Stimulated activated naive CD8-positive, alpha-beta T cell treated with anti-CD3 and anti-CD28 coated beads, Interleukin-15, Interleukin-2, amounts not matched to agents 100 ng/mL and 50 ng/mL, for 24 hours (primary cell): ENCODE measurements around the gene REEP6.
A peak's percentile ranks its signal among the peaks of the same experiment; 100 is the strongest.

Experiments
- H3K27ac Mint-ChIP-seq: one replicate; pipeline ENCODE4 v1.8.0; 2021; ENCODE audit warnings: mild to moderate bottlenecking, mixed read lengths
- H3K27me3 Mint-ChIP-seq: one replicate; pipeline ENCODE4 v1.8.0; 2021; ENCODE audit warnings: mixed read lengths
- H3K36me3 Mint-ChIP-seq: one replicate; pipeline ENCODE4 v1.8.0; 2021; ENCODE audit warnings: low read depth, mixed read lengths
- H3K4me1 Mint-ChIP-seq: one replicate; pipeline ENCODE4 v1.8.0; 2021; ENCODE audit warnings: low read depth, mixed read lengths
- H3K4me3 Mint-ChIP-seq: one replicate; pipeline ENCODE4 v1.8.0; 2021; ENCODE audit warnings: mild to moderate bottlenecking, mixed read lengths
- H3K9me3 Mint-ChIP-seq: one replicate; pipeline ENCODE4 v1.8.0; 2021; ENCODE audit warnings: mixed read lengths

The REEP6 gene

DNA sequence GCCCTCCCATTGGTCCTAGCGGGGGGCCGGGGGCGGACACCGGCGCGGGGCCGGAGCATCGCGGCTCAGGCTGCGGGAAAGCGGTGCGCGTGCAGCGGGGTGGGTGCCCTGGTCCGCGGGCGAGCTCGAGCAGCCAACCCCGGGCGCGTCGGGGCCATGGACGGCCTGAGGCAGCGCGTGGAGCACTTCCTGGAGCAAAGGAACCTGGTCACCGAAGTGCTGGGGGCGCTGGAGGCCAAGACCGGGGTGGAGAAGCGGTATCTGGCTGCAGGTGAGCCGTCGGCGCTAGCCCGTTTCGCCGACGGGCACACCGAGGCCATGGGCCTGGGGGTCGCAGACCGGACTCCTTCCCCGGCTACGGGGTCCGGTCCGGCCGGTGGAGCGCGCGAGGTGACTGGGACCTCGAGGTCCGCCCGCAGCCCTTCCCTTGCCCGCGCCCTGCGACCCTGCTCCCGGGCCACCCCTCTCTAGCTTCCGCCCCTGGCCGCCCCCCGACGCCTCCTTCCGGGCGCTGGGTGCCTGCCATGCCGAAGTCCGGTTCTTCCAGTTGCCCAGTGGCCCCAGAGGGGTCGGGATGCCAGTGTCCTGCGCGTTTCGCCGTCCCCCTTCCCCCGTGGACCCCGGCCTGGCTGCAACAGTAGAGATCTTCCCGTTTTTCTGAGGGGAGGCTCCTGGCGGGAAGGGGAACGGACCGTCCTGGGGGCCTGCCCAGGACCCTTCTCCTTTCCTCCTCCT, at the start of gene REEP6:
REEP6 (plus strand) TSS at position 68 of the 735 bp plus-strand sequence; CDS start at position 157, 89 bp downstream.
- Mint-ChIP-seq H3K9me3 (no peaks in the 10 kb centered on the region), H3K4me3 (peak within 1 kb of the TSS; percentile 81), H3K36me3 (no peaks in the 10 kb centered on the region), H3K27ac (peak within 1 kb of the TSS; percentile 83), H3K4me1 (peaks cover 15% of the 10 kb centered on the region), H3K27me3 (peaks cover 4% of the 10 kb centered on the region)

DNA sequence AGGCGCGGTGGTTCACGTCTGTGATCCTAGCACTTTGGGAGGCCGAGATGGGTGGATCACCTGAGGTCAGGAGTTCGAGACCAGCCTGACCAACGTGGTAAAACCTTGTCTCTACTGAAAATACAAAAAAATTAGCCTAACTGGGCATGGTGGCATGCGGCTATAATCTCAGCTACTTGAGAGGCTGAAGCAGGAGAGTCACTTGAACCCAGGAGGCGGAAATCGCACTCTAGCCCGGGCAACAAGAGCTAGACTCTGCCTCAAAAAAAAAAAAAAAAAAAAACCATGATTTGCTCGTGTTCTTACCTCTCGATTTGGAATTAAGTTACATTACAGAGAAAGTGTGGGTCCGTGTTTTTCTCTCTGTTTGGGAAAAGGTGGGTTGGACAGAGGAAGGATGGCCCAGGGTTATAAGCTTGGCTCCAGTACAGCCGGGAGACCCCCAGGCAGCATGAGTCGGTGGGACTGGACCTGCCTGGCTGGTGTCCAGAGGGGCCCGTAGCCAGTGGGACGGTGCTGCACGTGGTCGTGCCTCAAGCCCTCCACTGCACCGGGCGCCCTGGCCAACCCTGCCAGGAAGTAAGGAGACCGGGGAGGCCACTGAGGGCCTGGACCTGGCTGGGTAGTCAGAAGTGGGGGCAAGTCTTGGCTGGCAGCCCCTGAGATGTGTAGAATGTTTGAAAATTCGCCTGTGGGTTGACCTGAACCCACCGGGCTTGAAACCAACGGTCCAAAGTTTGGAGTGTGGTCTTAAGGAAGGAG, 49.1 kb upstream of the REEP6 start:
- peak overlapping the region; percentile 94 for H3K4me3 Mint-ChIP-seq
- peaks cover 44% of the 10 kb centered on the region for H3K36me3 Mint-ChIP-seq
- H3K27ac Mint-ChIP-seq: peak overlapping the region; percentile 75
- no peaks in the 10 kb centered on the region for H3K27me3 Mint-ChIP-seq
- no peaks in the 10 kb centered on the region for H3K9me3 Mint-ChIP-seq
- peaks cover 47% of the 10 kb centered on the region for H3K4me1 Mint-ChIP-seq

DNA sequence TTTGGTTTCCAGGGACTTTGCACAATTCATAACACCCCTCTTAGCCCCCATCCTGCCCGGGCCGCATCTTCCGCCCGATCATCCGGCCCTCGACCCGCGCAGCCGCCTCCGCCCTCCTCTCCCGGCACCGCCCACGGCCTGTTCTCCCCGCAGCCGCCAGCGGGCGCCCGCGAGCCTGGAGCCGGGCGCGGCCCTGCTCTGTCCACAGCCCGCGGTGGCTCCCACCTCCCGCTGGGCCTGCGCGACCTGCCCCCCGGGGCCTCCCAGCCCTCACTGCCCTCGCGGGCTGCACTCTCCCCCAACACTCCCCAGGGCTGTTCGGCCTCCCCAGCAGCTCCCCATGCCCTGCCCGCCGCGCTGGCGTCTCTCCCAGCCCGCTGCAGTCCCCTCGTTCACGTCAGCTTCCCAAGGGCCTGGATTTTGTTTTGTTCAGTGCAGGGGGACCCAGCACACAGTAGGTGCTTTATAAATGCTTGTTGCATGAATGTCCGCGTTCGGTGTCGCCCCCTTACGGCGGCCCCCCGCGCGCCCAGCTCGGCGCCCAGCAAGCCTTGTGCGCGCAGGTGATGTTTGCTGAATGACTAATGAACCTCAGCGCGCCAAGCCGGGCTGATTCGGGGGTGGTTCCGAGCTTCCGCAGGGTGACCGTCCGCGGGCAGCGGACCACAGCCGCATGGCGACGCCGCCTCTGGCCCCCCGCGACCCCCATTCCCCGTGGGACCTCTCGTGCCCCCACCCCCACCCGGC, 45.6 kb upstream of the REEP6 start:
- Mint-ChIP-seq H3K4me1 (peaks cover 28% of the 10 kb centered on the region), H3K4me3 (peak overlapping the region; percentile 60), H3K36me3 (peaks cover 25% of the 10 kb centered on the region), H3K27me3 (peaks cover 25% of the 10 kb centered on the region), H3K9me3 (no peaks in the 10 kb centered on the region), H3K27ac (no peak overlapping the region)

DNA sequence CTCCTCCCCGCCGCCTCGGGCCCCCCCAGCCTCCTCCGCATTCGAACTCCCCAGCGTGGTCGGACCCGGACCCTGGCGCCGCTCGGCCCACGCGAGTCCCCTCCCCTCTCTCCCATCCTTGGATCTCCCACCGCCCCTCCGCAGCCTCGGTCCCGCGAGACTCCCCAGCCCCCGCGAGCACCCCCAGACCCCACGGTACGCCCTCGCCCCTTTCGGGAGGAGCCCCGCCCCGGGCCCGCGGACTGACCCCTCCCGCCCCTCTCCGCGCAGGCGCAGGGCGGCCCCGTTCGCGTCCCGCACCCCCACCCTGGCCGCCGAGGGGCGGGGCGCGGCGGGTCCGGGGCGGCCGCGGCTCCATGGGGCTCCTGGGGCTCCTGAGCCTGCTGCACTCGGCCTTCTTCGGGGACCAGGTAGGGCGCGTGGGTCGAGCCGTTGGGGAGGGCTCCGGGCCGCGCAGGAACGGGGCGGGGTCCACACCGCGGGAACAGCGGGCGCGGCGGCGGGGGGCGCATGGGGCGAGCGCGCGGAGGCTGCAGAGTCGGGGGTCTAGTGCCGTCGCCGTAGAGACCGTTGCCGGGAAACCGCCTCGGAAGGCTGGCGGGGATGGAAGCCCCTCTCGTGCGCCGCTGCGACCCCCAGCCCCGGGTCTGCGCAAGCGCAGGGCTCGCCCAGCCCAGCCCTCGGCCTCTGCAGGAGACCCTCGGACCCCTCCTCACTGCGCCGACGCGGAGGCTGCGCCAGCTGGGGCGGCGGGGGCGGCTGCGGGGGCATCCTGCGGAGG, 44.9 kb upstream of the REEP6 start:
- Mint-ChIP-seq H3K4me3 (no peak overlapping the region), H3K27me3 (peaks cover 33% of the 10 kb centered on the region), H3K36me3 (peaks cover 18% of the 10 kb centered on the region), H3K4me1 (peaks cover 23% of the 10 kb centered on the region), H3K27ac (no peak overlapping the region), H3K9me3 (no peaks in the 10 kb centered on the region)

DNA sequence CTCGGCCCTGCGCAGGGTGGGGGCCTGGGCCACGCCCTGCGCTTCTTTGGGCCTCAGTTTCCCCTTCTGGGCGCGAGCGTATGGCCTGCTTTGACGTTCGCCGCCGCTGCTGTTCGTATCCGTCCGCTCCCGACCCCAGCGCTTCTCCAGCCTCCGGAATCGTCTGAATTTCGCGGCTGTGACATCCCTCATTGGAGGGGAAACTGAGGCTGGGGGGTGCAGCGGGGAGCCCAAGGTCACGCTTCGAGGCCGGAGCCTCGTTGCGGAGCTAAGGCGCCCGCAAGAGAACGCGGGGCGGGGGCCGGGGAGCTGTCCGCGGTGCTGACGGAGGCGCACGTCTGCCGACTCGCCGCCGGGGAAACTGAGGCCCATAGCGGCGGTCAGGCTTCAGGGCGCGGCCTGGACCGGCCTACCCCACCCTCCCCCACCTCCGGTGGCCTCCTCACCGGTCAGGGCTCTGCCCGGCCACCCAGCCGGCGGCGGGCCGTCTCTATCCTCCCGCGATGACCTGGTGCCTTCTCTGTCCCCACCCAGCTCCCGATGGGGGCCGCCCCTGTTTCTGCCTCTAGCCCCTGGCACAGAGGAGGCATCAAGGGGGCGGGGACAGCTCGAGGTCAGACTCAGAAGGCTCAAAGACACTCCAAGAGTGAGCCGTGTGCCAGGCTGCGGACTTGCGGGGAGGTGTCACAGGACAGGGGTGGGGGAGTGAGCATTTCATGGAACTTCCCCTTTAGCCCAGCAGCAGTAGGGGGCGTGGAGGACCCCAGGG, 44.1 kb upstream of the REEP6 start:
- H3K9me3 Mint-ChIP-seq: no peaks in the 10 kb centered on the region
- H3K36me3 Mint-ChIP-seq: peaks cover 10% of the 10 kb centered on the region
- no peak overlapping the region for H3K4me3 Mint-ChIP-seq
- peaks cover 22% of the 10 kb centered on the region for H3K4me1 Mint-ChIP-seq
- H3K27me3 Mint-ChIP-seq: peaks cover 39% of the 10 kb centered on the region
- H3K27ac Mint-ChIP-seq: no peak overlapping the region

DNA sequence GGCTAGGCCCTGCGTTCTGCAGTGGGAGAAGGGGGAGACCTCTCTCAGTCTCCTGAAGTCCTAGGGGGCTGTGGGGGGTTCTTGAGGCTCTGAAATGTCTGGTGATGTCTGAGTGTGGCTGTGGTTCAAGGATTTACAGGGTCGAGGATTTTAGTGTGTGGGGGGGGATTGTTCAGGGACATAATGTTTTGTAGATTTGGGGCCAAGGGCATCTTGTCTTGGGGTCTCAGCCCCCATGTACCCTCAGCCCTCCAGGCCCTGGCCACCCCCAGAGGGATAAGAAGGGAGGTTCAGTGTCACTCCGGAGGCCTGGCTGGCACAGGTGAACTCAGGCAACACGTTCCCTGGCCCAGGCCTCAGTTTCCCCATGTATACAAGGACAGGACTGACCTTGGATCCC, 43.5 kb upstream of the REEP6 start:
- H3K36me3 Mint-ChIP-seq: peaks cover 4% of the 10 kb centered on the region
- H3K9me3 Mint-ChIP-seq: no peaks in the 10 kb centered on the region
- H3K27ac Mint-ChIP-seq: no peak overlapping the region
- peaks cover 40% of the 10 kb centered on the region for H3K27me3 Mint-ChIP-seq
- H3K4me1 Mint-ChIP-seq: peaks cover 18% of the 10 kb centered on the region
- no peak overlapping the region for H3K4me3 Mint-ChIP-seq

DNA sequence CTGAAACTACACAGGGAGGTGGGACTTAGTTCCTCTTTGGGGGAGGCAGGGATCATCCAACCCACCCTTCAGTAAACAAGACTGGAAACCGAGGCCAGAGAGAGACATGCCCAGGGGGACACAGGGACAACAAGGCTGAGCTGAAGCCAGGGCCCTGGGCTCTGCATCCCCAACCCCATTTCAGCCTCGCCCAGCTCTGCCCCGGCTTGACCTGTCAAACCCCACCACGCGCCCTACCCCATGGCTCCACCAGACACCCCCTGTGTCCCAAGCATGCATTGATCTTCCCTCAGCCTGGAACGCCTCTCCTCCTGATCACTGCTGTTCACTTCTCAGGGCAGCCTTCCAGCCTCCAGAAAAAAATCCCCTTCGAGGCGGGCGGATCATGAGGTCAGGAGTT, 43.0 kb upstream of the REEP6 start:
- no peaks in the 10 kb centered on the region for H3K9me3 Mint-ChIP-seq
- H3K36me3 Mint-ChIP-seq: no peaks in the 10 kb centered on the region
- H3K27ac Mint-ChIP-seq: no peak overlapping the region
- H3K4me1 Mint-ChIP-seq: peaks cover 14% of the 10 kb centered on the region
- H3K27me3 Mint-ChIP-seq: peaks cover 42% of the 10 kb centered on the region
- H3K4me3 Mint-ChIP-seq: no peak overlapping the region

DNA sequence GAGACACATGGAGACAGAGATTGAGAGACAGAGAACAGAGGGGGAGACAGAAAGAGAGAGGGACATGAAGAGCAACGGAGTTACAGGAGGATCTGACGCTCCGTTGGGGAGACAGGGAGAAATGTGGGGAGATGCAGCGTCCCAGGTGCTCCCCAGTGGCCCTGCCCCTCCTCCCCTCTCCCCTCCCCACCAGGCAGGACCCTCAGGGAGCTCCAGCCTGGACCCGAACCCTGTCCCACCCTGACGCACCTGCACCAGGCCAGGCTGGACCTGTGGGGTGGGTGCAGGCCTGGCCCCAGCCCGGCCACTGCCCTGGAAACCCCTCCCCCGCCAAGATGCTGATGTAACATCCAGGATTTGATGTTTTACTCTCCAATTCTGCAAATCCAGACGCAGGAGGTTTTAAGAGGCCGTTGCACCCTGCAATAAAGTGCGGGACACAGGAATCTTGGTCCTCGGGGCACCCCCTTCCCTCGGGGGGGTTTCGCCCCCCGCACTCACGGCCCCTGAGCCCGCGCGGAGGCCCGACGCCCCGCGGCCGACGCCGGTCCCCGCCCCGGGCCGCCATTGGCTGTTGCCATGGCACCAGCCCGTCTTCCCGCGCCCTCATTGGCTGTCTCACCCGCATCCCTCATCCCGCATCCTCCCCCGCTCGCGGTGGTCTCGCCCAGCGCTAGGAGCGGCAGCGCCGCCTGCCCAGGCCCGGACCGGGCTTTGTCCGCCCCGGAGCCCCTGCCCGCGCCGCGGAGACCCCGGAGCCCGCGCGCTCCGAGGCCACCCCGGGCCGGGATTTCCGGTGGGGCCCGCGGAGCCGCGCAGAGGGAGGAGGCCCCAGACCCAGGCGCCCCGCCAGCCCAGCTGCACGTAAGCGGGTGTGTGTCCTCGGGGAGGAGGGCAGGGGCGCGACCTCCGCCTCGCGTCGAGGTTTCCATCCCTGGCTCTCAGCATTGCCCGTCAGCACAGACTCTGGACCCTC, 41.2 kb upstream of the REEP6 start, which contains the start of gene APC2:
APC2 (plus strand) TSS at position 655 of the 976 bp plus-strand sequence. CDS start 2,881 bp downstream, outside the sequence.
- H3K27me3 Mint-ChIP-seq: peaks cover 50% of the 10 kb centered on the region
- peaks cover 18% of the 10 kb centered on the region for H3K4me1 Mint-ChIP-seq
- H3K9me3 Mint-ChIP-seq: no peaks in the 10 kb centered on the region
- no peaks in the 10 kb centered on the region for H3K36me3 Mint-ChIP-seq
- H3K4me3 Mint-ChIP-seq: no peak within 1 kb of the TSS
- no peak within 1 kb of the TSS for H3K27ac Mint-ChIP-seq

DNA sequence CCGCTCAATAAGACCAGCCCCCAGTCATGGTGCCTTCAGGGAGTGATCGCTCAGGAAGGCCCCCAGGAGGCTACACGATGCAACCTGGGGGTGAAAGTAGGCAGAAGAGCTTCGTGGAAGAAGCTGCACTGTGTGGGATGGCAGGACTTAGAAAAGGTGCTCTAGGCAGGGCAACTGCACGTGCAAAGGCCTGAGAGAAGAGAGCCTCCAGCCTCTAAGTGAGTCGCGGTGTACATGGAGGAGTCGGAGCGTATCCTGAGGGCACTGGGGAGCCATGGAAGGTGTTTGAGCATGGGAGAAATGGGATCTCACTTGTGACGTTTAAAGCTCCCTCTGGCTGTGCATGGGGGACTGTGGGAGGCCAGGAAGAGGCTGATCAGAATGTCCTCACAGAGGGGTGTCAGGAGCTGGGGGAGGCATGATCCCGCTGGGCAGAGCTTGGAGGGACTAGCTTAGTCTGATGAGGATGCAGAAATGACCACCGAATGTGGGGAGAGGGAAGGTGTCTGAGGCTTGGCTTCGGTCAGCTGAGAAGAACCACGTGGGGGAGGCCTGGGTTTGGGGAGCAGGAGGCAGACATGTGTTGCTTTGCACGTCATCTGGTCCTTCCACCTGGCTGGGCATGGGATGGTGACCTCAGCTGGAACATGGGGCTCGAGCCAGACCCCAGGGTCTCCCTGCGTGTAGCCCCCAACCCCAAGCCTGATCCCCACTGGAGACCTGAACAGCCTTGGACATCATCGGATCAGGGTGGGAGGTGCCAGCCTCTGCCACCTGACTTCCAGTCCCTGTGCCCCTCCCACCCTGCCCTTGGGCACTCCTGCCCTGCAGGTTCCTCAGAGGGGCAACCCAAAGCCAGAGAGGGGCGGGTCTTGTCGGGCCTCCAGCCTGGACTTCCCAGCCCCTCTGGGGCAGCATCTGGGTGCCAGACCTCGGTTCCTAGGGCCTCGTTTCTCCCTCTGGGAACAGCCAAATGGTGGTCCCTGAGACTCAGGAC, 39.9 kb upstream of the REEP6 start:
- peaks cover 17% of the 10 kb centered on the region for H3K4me1 Mint-ChIP-seq
- no peaks in the 10 kb centered on the region for H3K9me3 Mint-ChIP-seq
- no peaks in the 10 kb centered on the region for H3K36me3 Mint-ChIP-seq
- no peak overlapping the region for H3K4me3 Mint-ChIP-seq
- H3K27me3 Mint-ChIP-seq: peaks cover 59% of the 10 kb centered on the region
- H3K27ac Mint-ChIP-seq: no peak overlapping the region

DNA sequence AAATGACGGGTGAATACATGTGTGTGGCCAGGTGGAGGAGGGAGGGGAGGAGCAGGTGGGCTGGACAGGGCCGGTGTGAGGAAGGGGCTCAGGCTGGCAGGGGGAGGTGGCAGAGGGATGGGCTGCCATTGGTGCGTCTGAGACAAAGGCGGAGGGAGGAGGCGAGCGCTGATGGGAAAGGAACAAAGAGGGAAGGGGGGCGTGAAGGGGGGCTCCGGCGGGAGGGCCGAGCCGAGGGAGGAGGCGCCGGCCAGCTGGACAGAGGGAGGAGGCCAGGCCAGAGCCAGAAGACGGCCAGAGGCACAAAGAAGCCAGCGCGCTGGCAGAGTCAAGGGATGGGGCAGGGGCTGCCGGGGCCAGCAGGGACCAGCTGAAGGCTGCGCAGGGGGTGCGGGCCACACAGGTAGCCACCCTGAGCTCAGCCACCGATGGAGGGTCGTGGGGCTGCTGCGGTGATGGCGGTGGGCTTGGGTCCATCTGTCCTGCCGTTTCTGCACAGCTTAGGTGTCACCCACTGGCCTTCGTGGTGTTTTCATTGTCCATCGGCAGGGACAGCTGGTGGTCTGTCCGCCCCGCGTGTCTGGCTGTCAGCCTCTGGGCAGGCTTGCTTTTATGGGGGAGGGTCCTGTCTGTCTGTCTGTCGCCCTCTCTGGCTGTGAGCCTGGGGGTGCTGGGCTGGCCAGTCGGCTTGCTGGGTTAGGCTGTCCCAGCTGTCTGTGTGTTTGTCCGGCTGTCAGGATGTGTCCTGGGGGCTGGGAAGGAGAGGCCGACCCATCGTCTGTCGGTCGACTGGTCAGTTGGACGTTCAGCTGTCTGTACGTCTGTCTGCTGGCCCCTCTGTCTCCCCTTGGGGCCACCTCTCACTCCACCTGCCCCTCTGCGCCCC, 38.8 kb upstream of the REEP6 start:
- no peaks in the 10 kb centered on the region for H3K9me3 Mint-ChIP-seq
- H3K4me1 Mint-ChIP-seq: peaks cover 17% of the 10 kb centered on the region
- no peaks in the 10 kb centered on the region for H3K36me3 Mint-ChIP-seq
- peaks cover 58% of the 10 kb centered on the region for H3K27me3 Mint-ChIP-seq
- H3K4me3 Mint-ChIP-seq: no peak overlapping the region
- no peak overlapping the region for H3K27ac Mint-ChIP-seq

DNA sequence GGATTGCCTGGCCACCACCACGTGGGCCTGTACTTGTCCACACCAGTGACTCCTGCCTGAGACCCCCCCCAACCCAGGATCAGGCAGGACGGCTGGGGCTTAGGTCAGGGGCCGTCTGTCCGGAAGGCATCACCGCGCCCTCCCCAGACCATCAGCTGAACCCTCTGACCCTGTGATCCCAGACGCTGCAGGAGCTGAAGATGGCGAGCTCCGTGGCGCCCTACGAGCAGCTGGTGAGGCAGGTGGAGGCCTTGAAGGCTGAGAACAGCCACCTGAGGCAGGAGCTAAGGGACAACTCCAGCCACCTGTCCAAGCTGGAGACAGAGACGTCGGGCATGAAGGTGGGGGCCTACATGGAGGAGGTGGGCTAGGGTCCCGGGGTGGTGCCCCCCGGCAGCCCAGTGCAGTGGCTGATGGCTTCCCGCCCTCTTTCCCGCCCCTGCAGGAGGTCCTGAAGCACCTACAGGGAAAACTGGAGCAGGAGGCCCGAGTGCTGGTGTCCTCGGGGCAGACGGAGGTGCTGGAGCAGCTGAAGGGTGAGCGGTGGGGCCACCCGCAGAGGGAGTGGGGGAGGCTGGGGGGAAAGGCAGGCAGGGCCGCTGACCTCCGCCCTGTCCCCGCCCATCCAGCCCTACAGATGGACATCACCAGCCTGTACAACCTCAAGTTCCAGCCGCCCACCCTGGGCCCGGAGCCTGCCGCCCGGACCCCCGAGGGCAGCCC, 38.0 kb upstream of the REEP6 start:
- H3K4me3 Mint-ChIP-seq: no peak overlapping the region
- no peaks in the 10 kb centered on the region for H3K36me3 Mint-ChIP-seq
- H3K9me3 Mint-ChIP-seq: no peaks in the 10 kb centered on the region
- H3K4me1 Mint-ChIP-seq: peaks cover 17% of the 10 kb centered on the region
- no peak overlapping the region for H3K27ac Mint-ChIP-seq
- H3K27me3 Mint-ChIP-seq: peaks cover 56% of the 10 kb centered on the region
